GM18526 (cell line): ENCODE results near the gene HTT-AS.

Experiments
- POLR2A ChIP-seq: IDR thresholded peaks from 3 replicates; pipeline ENCODE4 v1.6.1; 2011; ENCODE audit not compliant: insufficient read length; ENCODE audit errors: extremely low read depth

The HTT-AS gene

DNA sequence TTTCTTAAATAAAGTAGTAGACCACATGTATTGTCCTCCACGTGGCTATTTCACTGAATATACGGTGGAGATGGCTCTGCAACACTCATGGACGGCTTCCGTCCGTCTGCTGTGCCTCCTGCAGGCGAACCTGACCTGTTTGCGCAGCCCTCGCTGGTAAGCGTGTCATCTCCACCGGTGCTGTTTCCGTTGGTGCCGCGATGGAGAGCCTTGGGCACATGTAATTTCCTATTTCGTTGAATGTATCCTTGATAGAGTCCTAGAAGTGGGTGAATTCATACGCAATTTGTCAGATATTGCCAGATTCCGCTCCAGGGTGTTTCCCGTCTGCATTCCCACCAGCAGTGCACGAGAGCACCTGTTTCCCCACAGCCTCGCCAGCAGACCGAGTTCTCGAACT lies 48.5 kb downstream of the HTT-AS start:
- no peak for TF ChIP-seq POLR2A

DNA sequence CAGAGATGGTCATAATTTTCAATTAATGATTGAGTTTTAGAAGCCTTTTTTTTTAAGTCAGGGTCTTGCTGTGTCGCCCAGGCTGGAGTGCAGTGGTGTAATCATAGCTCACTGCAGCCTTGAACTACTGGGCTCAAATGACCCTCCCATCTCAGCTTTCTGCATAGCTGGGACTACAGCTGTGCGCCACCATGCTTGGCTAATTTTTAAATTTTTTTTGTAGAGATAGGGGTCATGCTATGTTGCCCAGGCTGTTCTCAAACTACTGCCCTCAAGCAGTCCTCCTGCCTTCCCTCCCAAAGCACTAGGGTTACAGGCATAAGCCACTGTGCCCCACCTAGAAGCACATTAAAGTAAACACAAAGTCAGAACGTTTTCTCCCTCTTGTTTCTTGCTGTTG lies 51.7 kb downstream of the HTT-AS start:
- no peak for TF ChIP-seq POLR2A

DNA sequence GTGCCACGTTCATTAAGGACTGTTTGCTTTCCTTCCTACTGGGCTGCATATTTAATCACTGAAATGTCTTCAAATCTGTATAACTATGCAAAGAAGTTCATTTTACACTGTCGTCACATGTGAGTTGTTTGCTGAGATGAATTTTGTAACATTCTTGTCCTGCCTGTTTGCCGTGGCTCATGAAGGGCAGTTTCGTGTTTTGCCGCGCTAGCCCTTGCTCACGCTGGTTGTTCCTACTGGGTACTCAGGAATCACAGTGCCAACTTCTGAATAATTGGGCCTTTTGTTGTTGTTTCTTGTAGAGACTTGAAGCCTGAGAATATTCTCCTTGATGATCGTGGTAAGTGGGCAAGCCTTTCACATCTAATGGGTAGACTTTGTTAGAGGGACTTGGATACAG lies 52.2 kb downstream of the HTT-AS start:
- TF ChIP-seq POLR2A = no peak

DNA sequence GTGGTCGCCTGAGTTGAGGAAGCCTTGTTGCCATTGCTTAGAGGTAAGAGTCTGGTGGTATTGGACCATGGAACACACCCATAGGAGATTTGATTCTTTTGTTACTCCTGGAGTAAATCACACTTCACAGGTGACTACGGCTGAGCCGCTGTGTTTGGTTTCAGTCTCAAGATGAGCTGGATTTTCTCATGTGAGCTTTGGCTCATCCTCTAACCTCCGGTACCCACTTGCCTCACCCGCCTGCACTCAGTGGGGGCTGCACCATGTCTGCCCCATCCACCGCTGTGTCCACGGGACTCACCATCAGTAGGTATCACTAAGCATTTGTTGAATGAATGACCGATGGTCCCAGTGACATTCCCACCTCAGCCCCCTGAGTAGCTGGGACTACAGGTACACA lies 52.7 kb downstream of the HTT-AS start:
- no peak for TF ChIP-seq POLR2A

DNA sequence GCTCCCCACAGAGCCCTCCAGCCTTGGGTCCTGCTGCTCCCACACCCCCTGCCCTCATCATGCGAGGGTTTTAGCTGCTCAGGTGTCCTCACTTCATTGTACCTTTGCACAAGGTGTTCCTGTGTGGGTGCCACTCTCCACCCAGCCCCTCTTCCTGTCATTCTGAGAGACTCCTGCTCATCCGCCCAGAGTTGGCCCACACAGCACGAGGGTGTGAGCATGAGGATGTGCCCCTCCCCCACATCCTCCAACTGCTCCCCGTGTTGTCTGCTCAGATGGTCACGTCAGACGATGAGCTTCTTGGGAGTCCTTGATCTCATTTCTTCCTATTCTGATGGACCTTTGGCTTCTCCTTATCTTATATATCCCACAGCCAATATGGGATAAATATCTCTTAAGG lies 53.2 kb downstream of the HTT-AS start:
- TF ChIP-seq POLR2A = no peak

DNA sequence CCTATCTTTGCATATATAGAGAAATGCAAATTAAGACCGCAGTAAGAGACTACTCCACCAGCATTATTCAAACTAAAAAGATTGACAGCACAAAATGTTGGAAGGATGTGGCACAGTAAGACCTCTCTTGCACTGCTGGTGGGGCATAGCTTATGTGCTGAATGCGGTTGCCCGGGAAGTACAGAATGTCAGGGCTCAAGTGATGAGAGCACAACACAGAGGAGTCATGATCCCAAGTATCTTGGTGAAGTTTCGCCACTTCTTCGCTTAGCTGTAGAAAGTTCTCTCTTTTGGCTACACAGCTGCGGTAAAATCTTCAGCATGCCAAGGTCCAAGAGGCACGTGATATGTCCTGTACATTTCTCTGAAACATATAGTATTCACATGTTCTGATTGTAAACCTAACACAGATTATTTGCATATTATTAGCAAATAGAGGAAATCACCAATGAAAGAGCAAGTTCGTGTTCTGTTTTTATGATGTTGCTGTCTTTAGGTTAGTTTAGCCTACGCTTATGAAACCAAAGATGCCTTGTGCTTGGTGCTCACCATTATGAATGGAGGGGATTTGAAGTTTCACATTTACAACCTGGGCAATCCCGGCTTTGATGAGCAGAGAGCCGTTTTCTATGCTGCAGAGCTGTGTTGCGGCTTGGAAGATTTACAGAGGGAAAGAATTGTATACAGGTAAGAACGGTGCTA lies 55.0 kb downstream of the HTT-AS start:
- TF ChIP-seq POLR2A = no peak

DNA sequence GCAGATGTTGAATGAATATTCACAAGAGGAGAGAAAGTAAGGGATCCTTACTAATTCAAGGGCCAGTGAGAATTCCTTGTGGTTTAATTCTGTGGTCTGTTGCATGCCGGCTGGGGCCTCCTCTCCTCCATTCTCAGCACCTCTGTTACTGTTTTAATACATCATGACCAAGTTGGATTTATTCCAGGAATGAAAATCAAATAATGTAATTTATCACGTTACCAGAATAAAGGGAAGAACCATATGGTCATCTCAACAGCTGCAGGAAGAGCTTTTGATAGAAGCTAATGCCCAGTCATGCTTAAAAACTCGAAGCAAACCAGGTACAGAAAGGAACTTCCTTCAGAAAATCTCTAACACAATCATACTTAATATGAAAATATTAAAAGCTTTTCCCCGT lies 56.8 kb downstream of the HTT-AS start:
- TF ChIP-seq POLR2A = no peak

DNA sequence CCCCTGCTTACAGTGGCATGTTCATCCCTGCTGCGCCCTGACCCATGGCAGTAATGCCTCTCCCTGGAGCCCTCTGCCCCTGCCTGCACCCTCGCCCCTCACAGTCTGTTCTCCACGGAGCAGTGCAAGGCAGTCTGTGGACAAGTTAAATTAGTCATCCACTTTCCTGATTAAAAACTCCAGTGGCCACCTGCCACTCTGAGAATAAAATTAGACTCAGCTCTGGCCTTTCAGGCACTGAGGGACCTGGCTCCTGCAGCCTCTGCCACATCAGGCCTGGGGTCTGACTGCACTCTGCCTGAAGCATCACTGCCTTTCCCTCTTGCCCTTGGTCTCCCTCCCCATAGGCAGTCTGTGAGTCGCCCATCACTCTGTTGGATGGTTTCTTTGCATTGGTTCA lies 57.4 kb downstream of the HTT-AS start:
- no peak for TF ChIP-seq POLR2A

DNA sequence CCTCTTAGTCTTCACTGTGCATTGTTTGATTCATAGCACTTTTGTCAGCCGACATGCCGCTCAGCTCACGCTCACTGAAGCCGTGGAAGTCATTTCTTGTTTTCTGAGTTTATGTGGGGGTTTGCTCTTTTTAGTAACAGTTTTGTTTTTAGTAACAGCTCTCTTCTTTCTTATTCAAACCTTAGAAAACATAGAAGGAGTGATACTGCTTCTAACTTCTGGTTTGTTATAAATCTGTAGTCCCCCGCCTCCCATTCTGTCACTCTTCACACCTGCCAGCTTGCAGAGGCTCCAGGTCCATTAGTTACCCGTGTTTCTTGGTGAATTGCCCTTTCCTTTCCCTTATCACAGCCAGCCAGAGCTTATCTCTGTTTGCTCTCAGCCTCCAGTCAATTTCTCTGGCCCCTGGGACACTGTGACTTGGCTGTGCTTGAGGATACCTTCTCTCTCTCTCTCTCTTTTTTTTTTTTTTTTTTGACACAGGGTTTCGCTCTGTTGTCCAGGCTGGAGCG lies 60.4 kb downstream of the HTT-AS start:
- TF ChIP-seq POLR2A = no peak
